ENCODE results near the gene CLCN6.

GRCh38 chr1:11766429-11766776, 39.6 kb upstream of the CLCN6 start:
- TF ChIP-seq CTCF (IDR thresholded peaks at IDR 0.05) = no peak
- no peak for TF ChIP-seq EP300 (IDR thresholded peaks at IDR 0.05)
- TF ChIP-seq POLR2AphosphoS5 (IDR thresholded peaks at IDR 0.05) = no peak
